KMS-11 (cell line): ENCODE results near the gene GRK2.

ENCODE experiments used
- H2AFZ ChIP-seq: fragments of 200-600 bp; sonication (generic); 2 replicates; pipeline ENCODE4 v1.6.1; 2016; ENCODE audit warnings: antibody characterized with exemption, mixed run types, low read depth
- H3K27ac ChIP-seq: fragments of 200-600 bp; sonication (generic); 2 replicates; pipeline ENCODE4 v1.6.1; 2016; ENCODE audit warnings: mild to moderate bottlenecking, mixed run types
- H3K27me3 ChIP-seq: fragments of 200-600 bp; sonication (generic); 2 replicates; pipeline ENCODE4 v1.6.1; 2017; ENCODE audit warnings: mild to moderate bottlenecking, low read depth, mixed run types, moderate library complexity; ENCODE audit not compliant: insufficient read depth
- H3K36me3 ChIP-seq: fragments of 200-600 bp; sonication (generic); 2 replicates; pipeline ENCODE4 v1.6.1; 2017; ENCODE audit warnings: mild to moderate bottlenecking, mixed run types; ENCODE audit not compliant: insufficient read depth
- H3K4me1 ChIP-seq: fragments of 200-600 bp; sonication (generic); 2 replicates; pipeline ENCODE4 v1.6.1; 2016; ENCODE audit warnings: mild to moderate bottlenecking, low read depth, mixed run types; ENCODE audit not compliant: poor library complexity, severe bottlenecking
- H3K4me2 ChIP-seq: fragments of 200-600 bp; sonication (generic); 2 replicates; pipeline ENCODE4 v1.7.0; 2016; ENCODE audit warnings: mild to moderate bottlenecking, mixed run types
- H3K4me3 ChIP-seq: fragments of 200-600 bp; sonication (generic); IDR thresholded peaks from 2 replicates; pipeline ENCODE4 v1.6.1; 2017; ENCODE audit warnings: low read depth, low read length, mixed read lengths; ENCODE audit not compliant: insufficient read depth
- H3K79me2 ChIP-seq: fragments of 200-600 bp; sonication (generic); 2 replicates; pipeline ENCODE4 v1.6.1; 2016; ENCODE audit warnings: low read depth, mixed run types; ENCODE audit not compliant: insufficient read depth
- H3K9ac ChIP-seq: fragments of 200-600 bp; sonication (generic); 2 replicates; pipeline ENCODE4 v1.6.1; 2016; ENCODE audit warnings: mild to moderate bottlenecking, mixed run types
- H4K20me1 ChIP-seq: fragments of 200-600 bp; sonication (generic); 2 replicates; pipeline ENCODE4 v1.6.1; 2016; ENCODE audit warnings: mild to moderate bottlenecking, mixed run types; ENCODE audit not compliant: insufficient read depth
- TF ChIP-seq, protein P1 (sequence below): fragments of 200-600 bp; sonication (generic); conservative IDR thresholded peaks from 2 replicates; pipeline ENCODE4 v1.6.1; 2017; ENCODE audit warnings: low read depth, mild to moderate bottlenecking, antibody characterized with exemption, low read length, moderate library complexity, mixed read lengths

Gene GRK2

DNA sequence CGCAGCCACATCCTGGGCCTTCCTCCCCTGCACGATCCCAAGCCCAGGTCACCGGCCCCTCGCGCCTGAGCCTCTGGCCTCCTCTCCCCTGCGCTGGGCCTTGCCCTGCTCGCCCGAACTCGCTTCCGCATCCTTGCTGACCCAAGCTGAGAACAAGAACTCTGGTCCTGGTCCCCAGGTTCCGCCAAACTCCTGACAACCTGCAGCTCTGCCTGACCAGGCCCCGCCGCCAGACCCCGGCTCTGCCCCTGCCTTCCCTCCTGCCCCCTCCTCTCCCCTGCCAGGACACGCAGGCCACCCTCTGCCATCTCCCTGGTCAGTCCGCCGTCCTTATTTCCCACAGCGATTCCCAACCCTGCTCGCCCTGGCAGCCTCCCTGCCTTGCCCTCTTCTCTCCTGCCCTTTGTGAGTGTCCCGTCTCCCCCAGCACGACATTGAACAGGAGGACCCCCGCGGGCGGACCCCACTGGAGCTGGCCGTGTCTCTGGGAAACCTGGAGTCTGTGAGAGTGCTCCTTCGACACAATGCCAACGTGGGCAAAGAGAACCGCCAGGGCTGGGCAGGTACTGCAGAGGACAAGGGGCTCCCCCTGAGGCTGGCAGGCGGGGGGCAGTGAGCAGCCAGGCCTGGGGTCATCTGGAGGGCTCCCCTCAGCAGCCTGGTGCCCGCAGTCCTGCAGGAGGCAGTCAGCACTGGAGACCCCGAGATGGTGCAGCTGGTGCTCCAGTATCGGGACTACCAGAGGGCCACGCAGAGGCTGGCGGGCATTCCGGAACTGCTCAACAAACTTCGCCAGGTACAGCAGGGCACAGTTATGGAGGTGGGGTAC lies 23.6 kb downstream of the GRK2 start:
- Histone ChIP-seq H3K9ac (peak overlapping the region; percentile 52; the same call in 1 of the 2 replicates), H2AFZ (no peak overlapping the region; the same call in 1 of the 2 replicates), H3K36me3 (0 out of 2 replicates have a peak, but pooled peaks cover 6% of the 10 kb centered on the region), H3K4me2 (peak overlapping the region; percentile 97), H3K27ac (peak overlapping the region; percentile 26; the same call in 1 of the 2 replicates), H3K4me1 (peaks cover 27% of the 10 kb centered on the region), H3K4me3 (no peak overlapping the region), H3K79me2 (peaks cover 16% of the 10 kb centered on the region), H3K27me3 (no peaks in the 10 kb centered on the region), H4K20me1 (no peaks in the 10 kb centered on the region)
- TF ChIP-seq, protein P1, sequence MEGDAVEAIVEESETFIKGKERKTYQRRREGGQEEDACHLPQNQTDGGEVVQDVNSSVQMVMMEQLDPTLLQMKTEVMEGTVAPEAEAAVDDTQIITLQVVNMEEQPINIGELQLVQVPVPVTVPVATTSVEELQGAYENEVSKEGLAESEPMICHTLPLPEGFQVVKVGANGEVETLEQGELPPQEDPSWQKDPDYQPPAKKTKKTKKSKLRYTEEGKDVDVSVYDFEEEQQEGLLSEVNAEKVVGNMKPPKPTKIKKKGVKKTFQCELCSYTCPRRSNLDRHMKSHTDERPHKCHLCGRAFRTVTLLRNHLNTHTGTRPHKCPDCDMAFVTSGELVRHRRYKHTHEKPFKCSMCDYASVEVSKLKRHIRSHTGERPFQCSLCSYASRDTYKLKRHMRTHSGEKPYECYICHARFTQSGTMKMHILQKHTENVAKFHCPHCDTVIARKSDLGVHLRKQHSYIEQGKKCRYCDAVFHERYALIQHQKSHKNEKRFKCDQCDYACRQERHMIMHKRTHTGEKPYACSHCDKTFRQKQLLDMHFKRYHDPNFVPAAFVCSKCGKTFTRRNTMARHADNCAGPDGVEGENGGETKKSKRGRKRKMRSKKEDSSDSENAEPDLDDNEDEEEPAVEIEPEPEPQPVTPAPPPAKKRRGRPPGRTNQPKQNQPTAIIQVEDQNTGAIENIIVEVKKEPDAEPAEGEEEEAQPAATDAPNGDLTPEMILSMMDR, result no peak

GRCh38 chr11:67290801-67291200 lies 24.5 kb downstream of the GRK2 start:
- Histone ChIP-seq H3K36me3 (0 out of 2 replicates have a peak, but pooled peaks cover 4% of the 10 kb centered on the region), H3K9ac (no peak overlapping the region), H2AFZ (no peak overlapping the region), H3K79me2 (peaks cover 16% of the 10 kb centered on the region), H3K27ac (no peak overlapping the region), H4K20me1 (no peaks in the 10 kb centered on the region), H3K4me2 (no peak overlapping the region; the same call in 1 of the 2 replicates), H3K27me3 (no peaks in the 10 kb centered on the region), H3K4me3 (no peak overlapping the region), H3K4me1 (peaks cover 27% of the 10 kb centered on the region)
- TF ChIP-seq, protein P1, result no peak

DNA sequence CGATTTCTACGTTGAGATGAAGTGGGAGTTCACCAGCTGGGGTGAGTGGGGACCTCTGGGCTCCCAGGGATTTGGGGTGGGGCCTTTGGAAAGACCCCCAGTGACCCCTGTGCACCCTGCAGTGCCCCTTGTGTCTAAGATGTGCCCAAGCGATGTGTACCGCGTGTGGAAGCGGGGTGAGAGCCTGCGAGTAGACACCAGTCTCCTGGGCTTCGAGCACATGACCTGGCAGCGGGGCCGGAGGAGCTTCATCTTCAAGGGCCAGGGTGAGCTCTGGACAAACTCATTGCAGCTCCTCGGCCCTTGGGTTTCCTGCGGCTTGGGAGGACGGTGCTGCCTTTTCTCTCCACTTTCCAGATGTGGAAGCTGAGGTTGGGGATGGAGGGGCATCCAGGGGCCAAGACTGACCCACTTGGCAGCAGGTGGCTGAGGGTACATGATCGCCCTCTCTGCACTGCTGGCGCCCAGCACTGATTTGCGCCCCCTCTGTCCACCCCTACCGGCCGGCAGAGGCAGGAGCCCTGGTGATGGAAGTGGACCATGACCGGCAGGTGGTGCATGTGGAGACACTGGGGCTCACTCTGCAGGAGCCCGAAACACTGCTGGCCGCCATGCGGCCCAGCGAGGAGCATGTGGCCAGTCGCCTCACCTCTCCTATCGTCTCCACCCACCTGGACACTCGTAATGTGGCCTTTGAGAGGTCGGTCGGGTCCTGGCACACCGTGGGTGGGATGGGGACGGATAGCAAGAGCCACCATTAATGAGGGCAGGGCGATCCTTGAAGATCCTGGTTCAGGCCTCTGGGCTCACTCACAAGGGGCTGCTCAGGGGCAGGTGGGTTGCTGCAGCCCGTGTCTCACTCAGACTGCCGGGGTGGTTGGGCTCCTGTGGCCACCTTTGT lies 25.5 kb downstream of the GRK2 start:
- H3K4me1 ChIP-seq, result peaks cover 22% of the 10 kb centered on the region
- H3K4me3 ChIP-seq, result no peak overlapping the region
- no peaks in the 10 kb centered on the region for H3K27me3 ChIP-seq
- TF ChIP-seq, protein P1, result no peak
- no peaks in the 10 kb centered on the region for H4K20me1 ChIP-seq
- H3K27ac ChIP-seq, result no peak overlapping the region
- H3K9ac ChIP-seq, result no peak overlapping the region
- no peak overlapping the region for H3K4me2 ChIP-seq
- H3K36me3 ChIP-seq, result 0 out of 2 replicates have a peak, but pooled peaks cover 7% of the 10 kb centered on the region
- peaks cover 16% of the 10 kb centered on the region for H3K79me2 ChIP-seq
- no peak overlapping the region for H2AFZ ChIP-seq

GRCh38 chr11:67292671-67293070 lies 26.4 kb downstream of the GRK2 start:
- TF ChIP-seq, protein P1, result no peak
- no peak overlapping the region for H3K4me2 ChIP-seq

More at GRCh38 chr11:67292671-67293070, 26.4 kb downstream of the GRK2 start:
- H3K79me2 ChIP-seq, result peaks cover 16% of the 10 kb centered on the region
- no peaks in the 10 kb centered on the region for H4K20me1 ChIP-seq
- no peak overlapping the region for H3K4me3 ChIP-seq
- no peaks in the 10 kb centered on the region for H3K27me3 ChIP-seq
- no peak overlapping the region for H3K27ac ChIP-seq
- no peak overlapping the region for H2AFZ ChIP-seq
- peaks cover 12% of the 10 kb centered on the region for H3K4me1 ChIP-seq
- H3K36me3 ChIP-seq, result 0 out of 2 replicates have a peak, but pooled peaks cover 7% of the 10 kb centered on the region
- no peak overlapping the region for H3K9ac ChIP-seq
